ENCODE data around the gene MAGIX.
A peak's percentile ranks its signal among the peaks of the same experiment; 100 is the strongest.

- TF ChIP-seq CTCF (IDR thresholded peaks at IDR 0.05) (peak in 3 of 4 experiments; percentile 48 to 65 (median 56)), POLR2AphosphoS5 (IDR thresholded peaks at IDR 0.05) (peak; percentile 79), POLR2A (IDR thresholded peaks at IDR 0.05) (peak; percentile 85)
These were observed 23.8 kb downstream of the MAGIX start, which contains the start of gene PRICKLE3 for GRCh38 chrX:49186125-49187027.

All from prostate gland (tissue), 2 donors.